ENCODE data around the gene ATP2B2. TPM values are rescaled to one million over a fixed set of nuclear protein-coding genes. Genes with fewer than 3 reads are reported as not detected.

The ATP2B2 gene
- total and polyA plus RNA-seq, 2 of the 8 experiments (the other 6 are each of a cell fraction or from before 2014, with no cell fraction given) = 0.14 to 1.2 TPM

- TF ChIP-seq SIX5 (IDR thresholded peaks at IDR 0.05; ENCODE audit: low read depth, low read length) = no peak
These were observed 220.9 kb downstream of the ATP2B2 start (continued) for GRCh38 chr3:10284496-10284895.

Data from H1 (cell line).